HL-60/S4 treated with phorbol 12-myristate 13-acetate at 8.2 ng/mL for 4 days and 3 days (cell line): ENCODE measurements around the gene SEPTIN10.
"Not testable (repeated sequence)": the region's sequence is repeated elsewhere in the genome, so short reads cannot be mapped to it uniquely, and the experiment has no call there.

Experiments used
- in situ Hi-C: fragments of 300-500 bp; cut with MboI; formaldehyde crosslinking; loops from 2 replicates; pipeline ENCODE4 v1.15.0; 2022; ENCODE audit warnings: low sequenced_read_pairs

The SEPTIN10 gene

DNA sequence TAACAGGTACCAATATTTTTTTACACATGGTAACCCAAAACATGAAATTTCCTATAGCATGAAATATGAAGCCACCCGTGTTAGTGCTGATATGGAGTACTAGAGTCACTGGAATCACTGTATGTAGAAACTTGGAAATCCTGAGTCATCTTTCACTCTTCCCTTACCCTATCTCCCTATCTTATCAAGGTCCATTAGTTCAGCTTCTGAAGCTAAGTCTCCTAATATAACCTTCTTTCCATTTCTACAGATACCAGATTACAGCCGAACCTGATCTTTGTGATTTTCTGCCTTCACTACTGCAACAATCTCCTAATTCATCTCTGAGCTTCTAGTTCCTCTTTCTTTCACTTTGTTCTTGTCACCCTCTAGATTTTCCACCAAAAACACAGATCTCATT, 59.0 kb downstream of the SEPTIN10 start:
- in situ Hi-C loops, result no loop called here

- in situ Hi-C loops, result no loop called here
Observed at GRCh38 chr2:109549016-109549590, 64.7 kb downstream of the SEPTIN10 start.

DNA sequence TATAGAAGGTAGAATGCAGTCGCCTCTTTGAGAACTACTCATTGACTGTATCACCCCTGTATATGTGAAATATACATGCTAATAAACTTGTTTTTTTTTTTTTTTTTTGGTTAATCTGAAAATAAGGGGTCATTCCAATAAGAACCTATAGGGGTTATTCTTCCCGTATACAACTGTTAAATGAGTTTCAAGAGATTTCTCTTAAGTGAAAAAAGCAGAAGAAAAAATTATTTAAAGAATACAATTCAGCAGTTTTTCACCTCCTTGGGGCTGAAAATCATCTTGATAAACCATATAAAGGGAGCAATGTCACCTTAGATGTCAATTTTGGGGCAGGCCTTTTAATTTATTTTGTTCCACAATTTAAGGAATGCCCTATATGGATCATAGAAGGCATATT, 66.5 kb downstream of the SEPTIN10 start:
- in situ Hi-C loops, result no loop called here

DNA sequence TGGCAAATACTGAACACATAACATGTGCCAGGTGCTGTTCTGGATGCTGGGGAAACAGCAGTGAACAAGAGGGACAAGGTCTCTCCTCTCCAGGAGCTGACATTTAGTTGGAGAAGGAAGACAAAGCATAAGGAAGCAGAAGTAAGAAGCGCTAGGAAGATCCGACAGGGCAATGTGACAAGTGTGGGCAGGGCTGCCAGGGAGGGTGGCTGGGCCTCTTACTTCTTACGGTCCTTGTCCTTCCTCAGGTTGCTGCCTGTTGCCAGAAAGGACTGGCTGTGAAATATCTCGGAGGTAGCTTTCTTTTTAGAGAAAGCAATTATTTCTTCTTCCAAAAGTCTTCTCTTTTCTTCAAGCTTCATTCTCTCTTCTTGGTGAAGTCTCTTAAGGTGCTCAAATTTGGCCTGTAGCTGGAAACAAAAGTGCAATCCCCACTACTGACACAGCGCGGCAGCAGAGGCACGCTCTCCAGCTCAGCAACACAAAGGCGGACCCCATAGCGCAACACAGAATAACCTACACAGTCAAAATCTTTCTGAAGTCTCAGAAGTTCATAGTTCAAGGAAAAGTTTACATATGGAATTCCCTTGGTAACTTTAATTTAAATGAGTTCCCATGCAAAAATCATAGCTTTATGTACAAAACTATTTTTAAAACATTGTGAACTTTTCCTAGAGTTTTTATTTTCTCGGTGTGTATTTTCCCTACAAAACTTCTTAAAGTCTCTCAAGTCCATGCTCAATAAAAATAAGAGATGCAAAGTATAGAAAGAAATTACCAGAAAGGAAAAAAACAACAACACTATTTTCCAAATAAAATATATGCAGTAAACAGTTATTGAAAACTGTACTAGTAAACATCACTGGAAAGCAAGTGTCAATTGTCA, 67.7 kb downstream of the SEPTIN10 start:
- in situ Hi-C loops, result no loop called here

DNA sequence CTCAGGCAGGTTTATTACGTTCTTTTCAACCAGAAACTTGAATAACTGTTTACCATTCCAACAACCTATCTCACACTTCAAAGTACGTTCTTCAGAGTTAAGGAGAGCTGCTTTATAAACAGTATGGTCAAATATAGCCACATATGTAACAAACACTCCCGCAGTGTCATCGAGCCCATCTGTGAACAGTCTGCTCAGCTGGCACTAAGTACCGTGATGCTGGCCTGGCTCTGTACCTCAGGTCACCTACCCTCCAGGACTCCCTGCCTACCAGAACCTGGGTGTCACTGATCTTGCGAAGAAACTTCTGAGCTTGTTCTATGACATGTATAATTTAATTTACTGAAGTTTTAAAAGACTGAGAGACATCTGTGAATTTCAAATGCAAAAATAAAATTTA, 71.4 kb downstream of the SEPTIN10 start:
- in situ Hi-C loops, result no loop called here

GRCh38 chr2:109538546-109538945, 75.2 kb downstream of the SEPTIN10 start:
- in situ Hi-C loops, result no loop called here

DNA sequence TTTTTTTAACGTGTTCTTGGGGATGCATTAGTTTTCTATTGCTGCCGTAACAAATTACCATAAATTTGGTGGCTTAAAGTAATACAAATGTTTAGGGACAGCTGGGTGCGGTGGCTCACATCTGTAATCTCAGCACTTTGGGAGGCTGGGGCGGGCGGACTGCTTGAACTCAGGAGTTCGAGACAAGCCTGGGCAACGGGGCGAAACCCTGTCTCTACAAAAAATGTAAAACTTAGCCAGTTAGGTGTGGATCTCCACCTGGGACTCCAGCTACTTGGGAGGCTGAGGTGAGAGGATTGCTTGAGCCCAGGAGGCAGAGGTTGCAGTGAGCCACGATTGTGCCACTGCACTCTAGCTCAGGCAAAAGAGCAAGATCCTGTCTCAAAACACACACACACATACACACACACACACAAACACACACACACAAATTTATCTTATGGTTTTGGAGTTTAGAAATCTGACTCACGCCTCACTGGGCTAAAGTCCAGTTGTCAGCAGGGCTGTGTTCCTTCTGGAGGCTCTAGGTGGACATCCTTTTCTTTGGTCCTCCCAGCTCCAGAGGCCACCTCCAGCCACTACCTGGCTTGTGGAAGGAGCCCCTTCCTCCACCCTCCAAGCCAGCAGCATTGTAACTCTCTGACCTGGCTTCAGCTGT, 76.1 kb downstream of the SEPTIN10 start:
- in situ Hi-C loops, result no loop called here

- in situ Hi-C loops, result not testable (repeated sequence)
Observed at GRCh38 chr2:109536556-109536955, 77.2 kb downstream of the SEPTIN10 start.

- in situ Hi-C loops, result no loop called here
Observed at GRCh38 chr2:109535217-109535946, 78.4 kb downstream of the SEPTIN10 start.

GRCh38 chr2:109533823-109534222, 79.9 kb downstream of the SEPTIN10 start:
- in situ Hi-C loops, result no loop called here

DNA sequence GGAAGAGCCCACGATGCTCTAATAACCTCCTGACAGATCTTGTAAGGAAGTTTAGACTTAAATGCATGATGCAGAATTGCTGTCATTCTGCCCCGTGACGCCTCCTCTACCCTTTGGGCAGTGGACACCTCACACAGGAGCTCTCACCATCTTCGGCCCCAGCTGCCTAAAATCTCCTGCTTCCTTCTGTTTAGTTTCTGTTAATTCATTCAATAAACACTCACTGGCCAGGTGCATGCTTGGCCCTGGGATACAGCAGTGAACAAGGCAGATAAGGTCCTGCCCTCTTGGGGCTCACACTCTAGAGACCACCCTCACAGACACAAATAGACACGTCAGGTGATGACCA, 81.1 kb downstream of the SEPTIN10 start:
- in situ Hi-C loops, result no loop called here

DNA sequence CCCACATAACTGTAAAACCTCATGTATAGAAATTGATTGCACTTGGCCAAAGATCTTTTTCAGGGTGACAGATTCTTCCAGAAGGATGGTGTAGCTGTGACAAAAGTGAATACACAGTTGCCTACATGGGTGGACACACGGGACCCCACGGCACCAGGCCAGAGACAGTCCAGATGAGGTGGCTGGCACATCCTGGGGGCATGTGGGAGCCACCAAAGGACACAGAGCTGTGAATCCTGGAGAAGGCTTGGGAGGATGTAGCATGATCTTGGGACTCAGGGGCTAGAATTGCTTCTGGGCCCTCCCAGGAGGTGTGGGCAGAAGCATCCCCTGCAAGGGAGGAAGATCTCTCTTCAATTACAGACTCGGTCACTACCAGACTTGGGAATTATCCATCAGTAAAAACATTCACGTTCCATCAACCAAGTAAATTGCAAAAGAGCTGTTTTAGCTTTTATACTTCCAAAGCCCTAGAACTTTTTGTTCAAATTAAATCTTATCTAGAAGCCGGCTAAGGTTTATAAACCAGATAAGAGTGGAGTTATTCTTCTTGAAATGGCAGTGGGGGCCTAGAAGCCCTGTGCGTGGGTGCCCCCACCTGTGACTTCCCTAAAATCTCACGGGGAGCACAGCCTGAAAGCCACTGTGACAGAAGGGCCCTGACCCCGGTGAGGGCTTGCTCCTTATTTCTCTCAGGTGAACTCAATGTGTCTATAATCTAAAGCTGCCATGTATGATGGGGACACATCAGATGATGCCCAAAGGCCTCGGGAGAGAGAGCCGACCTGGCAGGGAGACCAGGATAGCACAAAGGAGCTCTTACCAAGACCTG, 81.7 kb downstream of the SEPTIN10 start:
- in situ Hi-C loops, result no loop called here

- in situ Hi-C loops, result no loop called here
Observed at GRCh38 chr2:109531221-109531620, 82.5 kb downstream of the SEPTIN10 start.

DNA sequence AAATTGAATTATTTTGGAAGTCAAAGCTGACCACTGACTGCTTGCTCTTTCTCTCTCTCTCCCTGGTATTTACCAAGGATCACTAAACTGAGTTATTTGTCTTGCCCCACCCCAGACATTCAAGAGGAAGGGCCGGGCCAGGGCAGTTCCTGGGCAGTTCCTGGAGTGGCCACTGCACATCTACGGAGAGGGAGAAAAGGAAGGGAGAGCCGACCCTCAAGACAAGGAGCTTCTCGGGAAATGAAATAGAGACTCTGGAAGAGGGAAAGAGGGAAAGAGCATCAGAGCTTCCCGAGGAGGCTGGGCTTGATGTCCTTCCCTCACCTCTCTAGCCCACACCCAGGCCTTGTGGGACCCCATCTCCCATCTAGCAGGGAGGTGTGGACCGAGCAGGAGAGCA, 83.1 kb downstream of the SEPTIN10 start:
- in situ Hi-C loops, result no loop called here

DNA sequence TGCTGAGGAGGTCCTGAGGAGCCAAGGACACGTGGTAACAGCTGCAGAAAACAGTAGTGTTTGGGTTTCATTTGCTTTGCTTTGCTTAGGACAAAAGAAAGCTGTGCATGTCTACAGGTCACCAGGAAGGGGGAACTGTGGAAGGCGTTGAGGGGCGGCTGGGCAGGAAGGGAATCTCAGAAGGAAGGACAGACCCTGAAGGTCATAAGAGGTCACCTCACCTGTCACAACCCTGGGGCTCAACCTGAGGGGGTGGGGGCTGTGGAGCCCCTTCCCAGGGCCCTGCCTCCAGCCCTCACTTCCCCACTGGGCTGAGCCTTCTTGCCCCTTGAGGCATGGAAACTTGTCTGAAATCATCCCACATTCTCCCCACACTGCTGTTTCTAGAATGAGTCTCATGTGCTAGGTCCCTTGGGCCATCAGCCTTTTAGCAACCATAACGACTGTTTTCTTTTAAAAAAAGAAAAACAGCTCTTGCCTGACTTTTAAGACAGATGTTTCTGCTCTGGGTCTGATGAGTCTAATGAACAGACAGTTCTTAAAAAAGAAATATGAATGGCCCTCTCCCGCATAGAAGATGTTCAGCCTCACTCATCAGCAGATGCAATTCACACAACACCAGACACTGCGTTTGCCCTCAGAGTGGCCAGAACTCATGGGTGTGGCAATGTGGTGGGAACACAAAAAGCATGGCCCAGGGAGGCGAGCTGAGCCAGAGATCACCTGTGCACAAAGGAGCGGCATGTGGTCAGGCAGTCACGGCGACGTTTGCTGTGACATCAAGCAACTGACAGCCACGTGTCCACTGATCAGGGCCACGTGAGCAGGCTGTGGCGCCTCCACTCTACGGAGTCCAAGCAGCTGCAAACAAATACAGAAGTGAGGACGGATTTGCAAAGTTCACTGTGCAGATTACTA, 84.0 kb downstream of the SEPTIN10 start:
- in situ Hi-C loops, result no loop called here

DNA sequence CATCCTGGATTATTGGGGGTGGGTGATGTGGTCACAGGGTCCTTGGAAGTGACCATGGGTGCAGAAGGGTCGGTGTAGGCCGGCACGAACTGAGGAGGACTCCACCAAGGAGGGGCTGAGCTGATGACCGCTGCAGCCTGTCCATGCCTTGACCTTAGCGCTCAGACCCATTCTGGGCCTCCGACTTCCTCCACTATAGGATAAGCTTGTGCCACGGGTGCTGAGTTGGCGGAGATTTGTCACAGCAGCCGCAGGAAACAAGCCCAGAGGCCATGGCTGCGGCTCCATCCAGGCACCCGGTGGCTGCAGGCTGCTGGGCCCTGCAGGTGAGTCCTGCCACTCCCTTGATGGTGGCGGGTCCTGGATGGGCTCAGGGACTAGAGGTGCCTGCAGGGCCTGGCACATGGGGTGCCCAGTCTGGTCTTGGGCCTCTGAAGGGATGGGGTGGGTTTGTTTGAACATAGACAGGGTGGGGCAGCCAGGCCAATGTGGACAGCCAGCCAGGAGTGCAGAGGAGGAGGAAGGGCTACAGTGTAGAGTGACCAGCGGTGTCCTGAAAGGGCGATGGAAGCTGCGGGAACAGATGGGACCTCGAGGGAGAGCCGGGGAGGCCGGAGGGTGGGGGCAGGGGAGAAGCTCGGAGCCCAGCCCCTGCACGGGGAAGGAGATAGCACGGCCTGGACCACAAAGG, 84.8 kb downstream of the SEPTIN10 start:
- in situ Hi-C loops, result no loop called here

- in situ Hi-C loops, result no loop called here
Observed at GRCh38 chr2:109527846-109528705, 85.7 kb downstream of the SEPTIN10 start.

DNA sequence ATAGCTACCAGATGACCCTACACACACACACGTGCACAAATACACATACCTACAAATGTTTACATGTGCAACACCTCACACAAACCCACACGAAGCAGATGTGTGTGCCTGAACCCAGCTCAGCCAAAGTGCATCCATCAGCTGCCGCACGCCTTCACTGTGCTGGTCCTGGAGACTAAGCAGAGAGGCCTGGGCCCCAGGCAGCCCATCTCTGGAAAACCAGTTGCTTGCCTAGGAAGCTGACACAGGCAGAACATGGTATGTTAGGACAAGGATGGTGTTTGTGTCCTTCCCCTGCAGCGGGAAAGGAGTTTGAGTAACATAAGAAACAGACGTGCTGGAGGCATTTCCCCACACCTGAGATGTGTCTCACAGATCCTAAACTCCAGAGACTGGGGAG, 86.7 kb downstream of the SEPTIN10 start:
- in situ Hi-C loops, result no loop called here
